ENCODE measurements around the gene ZNF609.

The ZNF609 gene, protein sequence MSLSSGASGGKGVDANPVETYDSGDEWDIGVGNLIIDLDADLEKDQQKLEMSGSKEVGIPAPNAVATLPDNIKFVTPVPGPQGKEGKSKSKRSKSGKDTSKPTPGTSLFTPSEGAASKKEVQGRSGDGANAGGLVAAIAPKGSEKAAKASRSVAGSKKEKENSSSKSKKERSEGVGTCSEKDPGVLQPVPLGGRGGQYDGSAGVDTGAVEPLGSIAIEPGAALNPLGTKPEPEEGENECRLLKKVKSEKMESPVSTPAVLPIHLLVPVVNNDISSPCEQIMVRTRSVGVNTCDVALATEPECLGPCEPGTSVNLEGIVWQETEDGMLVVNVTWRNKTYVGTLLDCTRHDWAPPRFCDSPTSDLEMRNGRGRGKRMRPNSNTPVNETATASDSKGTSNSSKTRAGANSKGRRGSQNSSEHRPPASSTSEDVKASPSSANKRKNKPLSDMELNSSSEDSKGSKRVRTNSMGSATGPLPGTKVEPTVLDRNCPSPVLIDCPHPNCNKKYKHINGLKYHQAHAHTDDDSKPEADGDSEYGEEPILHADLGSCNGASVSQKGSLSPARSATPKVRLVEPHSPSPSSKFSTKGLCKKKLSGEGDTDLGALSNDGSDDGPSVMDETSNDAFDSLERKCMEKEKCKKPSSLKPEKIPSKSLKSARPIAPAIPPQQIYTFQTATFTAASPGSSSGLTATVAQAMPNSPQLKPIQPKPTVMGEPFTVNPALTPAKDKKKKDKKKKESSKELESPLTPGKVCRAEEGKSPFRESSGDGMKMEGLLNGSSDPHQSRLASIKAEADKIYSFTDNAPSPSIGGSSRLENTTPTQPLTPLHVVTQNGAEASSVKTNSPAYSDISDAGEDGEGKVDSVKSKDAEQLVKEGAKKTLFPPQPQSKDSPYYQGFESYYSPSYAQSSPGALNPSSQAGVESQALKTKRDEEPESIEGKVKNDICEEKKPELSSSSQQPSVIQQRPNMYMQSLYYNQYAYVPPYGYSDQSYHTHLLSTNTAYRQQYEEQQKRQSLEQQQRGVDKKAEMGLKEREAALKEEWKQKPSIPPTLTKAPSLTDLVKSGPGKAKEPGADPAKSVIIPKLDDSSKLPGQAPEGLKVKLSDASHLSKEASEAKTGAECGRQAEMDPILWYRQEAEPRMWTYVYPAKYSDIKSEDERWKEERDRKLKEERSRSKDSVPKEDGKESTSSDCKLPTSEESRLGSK (N-terminal part only)

DNA sequence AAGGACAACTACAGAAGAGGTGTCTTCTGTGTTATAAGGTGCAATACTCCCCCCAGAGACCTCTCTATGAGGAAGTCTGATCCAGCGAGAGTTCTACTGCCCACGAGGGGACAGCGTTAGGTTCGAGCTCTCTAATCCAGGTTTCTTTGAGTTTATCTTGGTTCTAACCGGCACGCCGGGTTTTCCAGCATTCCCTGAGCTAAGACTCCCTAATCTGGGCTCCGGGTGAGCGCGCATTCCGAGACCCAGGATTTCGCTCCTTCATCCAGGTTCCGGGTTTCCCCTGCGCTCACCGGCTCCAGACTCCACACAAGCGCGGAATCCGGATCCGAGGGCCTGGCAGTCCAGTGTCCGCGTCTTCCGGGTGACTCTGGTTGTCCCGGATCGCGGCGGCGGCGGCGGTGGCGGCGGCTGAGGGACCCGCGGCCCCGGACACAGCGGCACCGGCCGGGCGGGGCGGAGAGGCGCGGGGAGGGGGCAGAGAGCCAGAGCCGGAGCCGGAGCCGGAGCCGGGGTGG is at the start of gene ZNF609:
Gene ZNF609, plus strand, starts transcription at position 373 of the 518 bp plus-strand sequence. CDS start 38,842 bp downstream, outside the sequence.
- peak; percentile 100 for DNase-seq

DNA sequence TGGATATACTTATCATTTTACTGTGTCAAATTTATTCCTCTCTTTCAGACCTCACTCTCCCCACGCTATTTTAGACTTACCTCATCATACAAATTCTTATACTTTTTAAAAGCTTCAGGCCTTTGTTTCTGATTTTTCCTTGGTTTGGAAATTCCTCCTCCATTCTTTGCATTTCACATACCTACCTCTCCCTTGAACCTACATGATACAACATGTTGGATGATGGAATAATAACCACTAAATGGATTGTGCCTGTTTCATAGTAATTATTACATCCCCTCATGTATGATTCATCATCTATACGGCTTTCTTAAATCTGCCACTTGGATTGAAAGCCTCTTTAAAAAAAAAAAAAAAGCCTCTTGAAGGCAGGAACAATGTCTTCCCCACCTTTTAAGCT is 48.2 kb upstream of the ZNF609 start:
- DNase-seq: no peak

DNA sequence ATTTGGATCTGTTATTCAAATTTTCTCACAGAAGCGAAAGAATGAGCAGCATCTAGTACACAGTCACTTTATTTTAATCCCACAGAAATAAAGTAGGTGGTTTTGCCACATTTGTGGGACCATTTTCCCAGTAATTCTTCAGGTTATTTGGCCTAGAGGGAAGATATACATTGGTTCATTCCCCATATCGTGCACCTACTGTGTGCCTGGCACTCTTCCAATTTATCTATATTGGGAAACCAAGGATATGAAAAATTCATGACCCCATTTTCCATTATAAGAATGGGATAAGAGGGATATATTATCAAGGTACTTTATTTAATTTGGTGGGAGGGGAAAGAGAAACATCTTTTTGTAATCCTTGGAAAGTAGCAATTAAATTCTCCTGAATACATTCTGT is 37.7 kb upstream of the ZNF609 start:
- no peak for DNase-seq

DNA sequence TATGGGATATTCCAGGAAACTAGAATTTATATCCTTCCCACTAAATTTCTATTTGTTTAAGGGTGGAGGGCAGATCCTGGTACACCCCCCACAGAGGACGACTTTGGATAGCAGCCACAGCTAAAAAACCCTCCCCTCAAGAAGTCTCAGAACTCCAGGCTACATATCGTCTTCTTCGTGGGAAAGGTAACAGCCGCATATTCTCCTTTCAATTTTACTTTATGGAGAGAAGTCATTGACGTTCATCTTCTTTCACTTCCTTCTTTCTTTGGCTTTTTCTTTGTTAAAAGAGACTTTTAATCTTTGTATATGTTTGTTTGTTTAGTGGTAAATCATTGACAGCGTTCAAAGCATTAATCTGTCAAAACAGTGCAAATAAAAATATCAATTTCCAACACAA is 36.4 kb upstream of the ZNF609 start:
- DNase-seq: no peak

DNA sequence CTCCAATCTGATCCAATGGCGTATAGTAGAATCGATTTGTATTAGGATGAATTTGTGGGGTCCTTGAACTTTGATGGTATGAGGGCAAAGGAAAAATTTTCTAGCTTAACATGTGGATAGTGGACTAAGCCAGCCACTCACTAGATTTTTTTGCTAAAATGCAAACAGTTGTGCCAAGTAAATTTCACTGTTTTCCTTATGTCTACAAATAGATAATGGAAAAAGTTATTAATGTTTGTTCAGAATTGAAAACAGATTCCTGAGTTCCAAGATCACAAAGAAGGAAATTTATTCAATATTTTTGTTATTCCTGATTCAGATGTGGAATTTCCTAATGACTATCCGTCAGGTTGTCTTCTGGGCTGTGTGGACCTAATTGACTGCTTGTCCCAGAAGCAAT is 35.2 kb upstream of the ZNF609 start:
- DNase-seq: no peak

DNA sequence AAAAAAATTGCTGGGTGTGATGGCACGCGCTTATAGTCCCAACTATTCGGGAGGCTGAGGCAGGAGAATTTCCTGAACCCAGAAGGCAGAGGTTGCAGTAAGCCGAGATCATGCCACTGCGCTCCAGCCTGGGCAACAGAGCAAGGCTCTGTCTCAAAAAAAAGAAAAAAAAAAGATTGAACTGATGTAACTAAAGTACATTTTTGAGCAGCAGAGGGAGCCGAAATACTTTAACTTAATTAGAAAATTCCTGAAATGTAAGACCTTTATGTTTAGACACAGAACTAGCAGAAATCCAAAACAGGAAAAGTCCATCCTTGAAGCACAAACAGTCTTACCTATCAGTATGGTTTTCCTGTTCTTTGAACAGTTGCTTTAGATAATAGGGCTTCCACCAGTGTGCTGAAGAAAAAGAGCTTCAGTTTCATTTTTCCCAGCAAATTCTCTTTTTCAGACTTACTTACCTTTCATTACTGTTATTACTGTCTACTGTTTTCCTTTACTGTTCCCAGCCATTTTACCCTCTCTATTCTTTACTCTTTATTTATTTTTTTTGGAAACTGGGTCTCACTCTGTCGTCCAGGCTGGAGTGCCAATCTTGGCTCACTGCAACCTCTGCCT is 33.4 kb upstream of the ZNF609 start:
- peak; percentile 11 for DNase-seq

DNA sequence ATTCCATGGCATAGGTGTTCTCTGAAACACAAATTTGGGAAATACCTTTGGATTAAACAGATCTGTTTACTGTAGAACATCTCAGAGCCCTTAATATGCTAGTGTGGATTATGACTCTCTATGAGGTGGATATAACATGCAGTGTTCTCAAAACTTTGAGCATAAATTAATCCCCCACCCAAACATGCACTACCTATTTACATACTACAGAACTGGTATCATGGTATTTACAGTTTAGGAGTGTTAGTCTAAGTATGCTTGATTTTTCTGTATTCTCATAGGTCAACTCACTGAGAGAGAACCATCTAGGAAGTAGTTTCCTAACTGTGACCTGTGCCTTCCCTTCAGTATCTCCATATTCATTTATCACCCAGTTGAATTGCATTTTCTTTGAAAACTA is 30.9 kb upstream of the ZNF609 start:
- no peak for DNase-seq

DNA sequence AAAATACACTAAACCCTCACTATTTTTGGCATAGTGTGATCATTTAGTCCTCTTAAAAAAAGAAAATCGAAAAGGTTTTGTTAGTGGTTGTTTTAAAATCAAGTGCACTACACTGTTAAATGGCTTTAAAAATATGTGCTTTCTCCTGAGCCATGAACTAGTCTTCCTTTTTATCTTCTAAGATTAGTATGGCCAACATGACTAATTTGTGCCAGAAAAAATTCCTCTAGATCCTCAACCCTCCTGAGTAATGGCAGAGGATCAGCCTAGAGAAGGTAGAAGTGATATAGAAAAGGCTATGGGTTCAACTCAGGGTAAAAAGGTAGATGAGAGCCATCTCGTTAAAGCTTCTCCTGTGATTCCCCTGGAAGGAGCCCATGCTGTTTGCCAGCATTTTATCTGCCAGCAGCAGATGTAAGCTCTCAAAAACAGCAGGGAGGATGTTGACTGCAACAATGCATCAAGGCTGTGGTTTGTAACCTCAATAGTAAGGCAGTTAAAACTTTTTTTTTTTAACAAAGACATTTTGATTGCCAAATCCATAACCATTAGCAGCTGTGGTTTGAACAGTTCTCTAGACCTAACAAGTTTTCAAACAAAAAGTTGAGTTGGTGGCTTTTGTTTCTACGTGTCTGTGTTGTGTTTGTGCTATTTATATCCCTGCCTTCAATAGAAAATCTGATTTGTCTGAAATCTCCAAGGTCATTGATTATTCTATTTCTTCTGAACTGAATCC is 30.2 kb upstream of the ZNF609 start:
- peak; percentile 4 for DNase-seq

DNA sequence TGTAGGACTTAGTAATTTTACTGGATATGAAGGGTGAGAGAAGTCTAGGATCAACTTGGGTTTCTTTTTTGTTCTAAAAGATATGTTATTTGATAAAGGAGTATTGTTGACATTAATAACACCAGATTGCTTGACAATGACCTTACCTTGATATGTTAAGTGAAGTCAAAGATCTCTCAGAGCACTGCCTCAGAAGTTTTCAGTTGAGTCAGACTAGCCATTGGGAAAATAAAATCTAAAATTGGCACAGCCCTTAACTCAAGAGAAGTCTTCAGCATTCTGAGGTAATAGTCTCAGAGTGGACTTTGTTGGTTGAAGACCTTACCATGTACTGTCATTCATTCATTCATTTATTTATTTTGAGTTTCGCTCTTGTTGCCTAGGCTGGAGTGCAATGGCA is 22.4 kb upstream of the ZNF609 start:
- DNase-seq: no peak

DNA sequence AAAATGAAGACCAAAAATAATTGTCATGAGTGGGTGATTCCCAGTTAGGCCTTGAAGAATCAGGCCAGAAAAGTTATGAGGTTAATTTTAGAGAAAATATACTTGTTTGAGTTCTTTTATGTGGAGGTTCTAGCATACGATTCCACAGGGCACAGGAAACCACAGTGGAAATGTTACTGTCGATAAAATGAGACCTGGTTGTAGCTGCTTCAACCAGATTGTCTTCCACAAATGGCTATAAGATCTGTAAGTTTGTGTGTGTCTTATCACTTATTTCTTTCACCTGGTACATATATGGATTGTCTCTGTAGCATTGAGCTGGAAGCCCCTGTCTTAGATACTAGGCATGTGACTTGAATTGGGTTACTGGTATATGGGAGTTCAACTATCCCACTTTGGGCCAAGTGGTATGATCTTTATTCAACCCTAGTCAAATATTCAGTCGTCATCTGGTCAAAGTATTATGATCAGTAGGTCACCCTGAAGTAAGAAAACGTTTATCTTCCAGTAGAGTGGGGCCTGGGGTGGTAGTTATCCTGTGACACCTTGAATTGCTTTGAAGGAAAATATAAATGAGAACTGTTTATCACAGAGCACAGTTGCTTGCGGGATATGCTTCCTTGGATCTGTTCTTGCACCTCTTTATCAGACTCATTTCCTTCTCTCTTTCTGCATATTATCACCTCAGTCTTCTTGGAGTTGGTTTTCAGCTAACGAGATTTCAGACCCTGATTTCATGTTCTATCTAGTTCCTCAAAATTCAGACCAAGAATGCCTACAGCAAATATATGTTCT is 21.5 kb upstream of the ZNF609 start:
- no peak for DNase-seq

DNA sequence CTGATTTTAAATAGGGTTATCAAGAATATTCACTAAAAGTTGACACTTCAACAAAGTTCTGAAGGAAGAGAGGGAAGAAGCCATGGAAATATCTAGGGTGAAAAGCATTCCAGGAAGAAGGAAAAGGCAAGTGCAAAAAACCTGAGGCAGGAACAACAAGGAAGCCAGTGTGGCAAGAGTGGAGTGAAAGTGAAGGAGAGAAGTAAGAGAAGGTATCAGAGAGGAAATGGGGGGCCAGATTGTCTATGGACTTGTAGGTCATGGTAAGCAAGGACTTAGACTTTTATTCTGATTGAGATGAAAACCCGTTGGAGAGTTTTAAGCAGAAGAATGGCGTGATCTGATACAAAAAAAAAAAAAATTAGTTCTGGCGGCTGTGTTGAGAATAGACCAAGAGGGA is 18.5 kb upstream of the ZNF609 start:
- no peak for DNase-seq

DNA sequence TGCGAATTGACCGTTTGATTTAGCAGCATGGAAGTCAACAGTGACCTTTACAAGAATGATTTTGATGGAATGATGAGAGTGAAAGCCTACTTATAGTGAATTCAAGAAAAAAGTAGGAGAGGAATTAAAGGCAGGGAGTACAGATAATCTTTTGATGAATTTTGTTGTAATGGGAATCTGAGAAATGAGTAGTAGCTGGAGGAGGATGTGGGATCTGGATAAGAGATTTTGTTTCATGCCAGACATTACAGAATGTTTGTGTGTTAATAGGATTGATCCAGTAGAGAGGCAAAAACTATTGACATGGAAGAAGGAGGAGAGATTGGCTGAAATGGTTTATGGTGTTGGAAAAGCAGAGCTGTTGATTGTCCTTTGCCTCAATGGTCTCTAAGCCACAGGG is 17.4 kb upstream of the ZNF609 start:
- DNase-seq: no peak

DNA sequence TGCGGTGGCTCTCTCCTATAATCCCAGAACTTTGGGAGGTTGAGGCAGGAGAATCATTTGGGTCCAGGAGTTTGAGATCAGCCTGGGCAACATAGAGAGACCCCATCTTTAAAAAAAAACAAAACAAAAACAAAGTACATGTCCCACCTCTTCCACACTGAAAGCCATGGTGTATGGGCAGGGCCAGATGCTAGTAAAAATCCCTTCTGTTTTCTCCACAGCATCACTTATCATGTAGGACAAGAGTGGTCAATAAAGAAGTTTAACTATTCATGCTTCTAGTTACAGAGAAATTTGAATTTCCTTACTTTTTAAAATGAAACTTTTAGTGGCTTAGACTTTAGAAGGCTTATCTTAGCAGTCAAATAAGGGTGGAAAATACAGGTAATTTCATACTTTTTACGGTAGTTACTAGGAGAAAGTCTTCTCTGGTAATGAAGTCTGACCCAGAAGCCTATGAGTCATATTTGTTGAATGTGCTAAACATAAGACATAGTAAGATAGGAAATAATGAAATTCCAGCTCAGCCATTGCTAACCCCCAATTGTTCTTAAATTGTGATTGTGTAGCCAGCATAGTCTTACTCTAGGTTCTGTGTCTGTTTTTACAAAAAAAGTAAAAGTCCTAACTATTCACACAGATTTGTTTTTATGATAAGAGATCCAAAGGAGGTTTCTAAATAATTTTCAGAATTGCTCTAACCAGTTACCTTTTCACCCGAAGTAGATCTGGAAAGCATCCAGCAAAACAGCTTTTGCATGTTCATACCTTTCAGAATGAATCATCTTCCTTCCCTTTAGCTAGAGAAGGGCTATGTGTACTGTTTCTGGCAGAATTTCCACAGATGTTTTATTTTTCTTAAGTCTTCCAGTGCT is 16.4 kb upstream of the ZNF609 start:
- DNase-seq: no peak

DNA sequence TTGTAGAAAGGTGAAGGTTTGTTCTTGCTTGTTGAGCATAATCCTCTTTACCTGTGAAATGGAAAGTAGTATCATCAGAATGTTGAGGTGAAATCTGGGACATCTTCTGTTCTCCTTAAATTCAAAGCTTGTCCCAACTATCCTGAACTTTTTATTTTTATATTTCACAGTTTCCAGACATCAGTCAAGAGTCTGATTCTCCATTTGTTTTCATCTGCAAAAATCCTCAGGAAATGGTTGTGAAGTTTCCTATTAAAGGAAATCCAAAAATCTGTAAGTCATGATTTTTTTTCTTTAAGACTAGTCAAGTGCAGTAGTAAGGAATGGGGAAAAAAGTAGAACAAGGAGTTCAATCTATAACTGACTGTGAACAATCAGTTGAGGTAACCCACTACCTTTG is 15.5 kb upstream of the ZNF609 start:
- DNase-seq: no peak

DNA sequence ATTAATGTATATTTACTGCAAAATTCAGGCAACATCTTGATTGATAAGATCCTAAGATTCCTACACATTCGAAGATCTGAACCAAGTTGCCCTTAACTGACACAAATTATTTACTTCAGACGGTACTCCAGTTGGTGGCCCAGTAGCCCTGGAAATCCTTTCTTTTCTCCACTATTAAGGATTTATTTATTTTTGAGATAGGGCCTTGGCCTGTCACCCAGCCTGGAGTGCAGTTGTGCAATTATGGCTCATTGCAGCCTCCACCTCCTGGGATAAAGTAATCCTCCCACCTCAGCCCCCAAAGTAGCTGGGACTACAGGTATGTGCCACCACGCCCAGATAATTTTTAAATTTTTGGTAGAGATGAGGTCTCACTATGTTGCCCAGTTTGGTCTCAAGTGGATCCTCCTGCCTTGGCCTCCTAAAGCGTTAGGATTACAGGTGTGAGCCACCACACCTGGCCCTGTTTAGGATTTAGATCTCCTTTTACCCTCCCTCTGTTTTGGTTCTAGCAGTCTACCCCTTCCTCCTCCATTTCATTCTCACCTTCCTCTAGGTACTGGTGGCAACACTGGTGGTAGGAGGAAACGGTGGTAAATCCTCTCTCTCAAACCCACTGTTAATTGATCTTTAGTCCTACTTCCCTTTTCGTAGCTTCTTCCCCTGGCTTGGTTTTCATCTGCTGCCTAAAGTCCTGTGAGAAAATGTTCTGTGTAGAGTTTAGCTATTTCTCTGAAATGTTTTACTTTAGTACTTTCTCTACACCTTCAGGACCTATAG is 12.7 kb upstream of the ZNF609 start:
- no peak for DNase-seq

DNA sequence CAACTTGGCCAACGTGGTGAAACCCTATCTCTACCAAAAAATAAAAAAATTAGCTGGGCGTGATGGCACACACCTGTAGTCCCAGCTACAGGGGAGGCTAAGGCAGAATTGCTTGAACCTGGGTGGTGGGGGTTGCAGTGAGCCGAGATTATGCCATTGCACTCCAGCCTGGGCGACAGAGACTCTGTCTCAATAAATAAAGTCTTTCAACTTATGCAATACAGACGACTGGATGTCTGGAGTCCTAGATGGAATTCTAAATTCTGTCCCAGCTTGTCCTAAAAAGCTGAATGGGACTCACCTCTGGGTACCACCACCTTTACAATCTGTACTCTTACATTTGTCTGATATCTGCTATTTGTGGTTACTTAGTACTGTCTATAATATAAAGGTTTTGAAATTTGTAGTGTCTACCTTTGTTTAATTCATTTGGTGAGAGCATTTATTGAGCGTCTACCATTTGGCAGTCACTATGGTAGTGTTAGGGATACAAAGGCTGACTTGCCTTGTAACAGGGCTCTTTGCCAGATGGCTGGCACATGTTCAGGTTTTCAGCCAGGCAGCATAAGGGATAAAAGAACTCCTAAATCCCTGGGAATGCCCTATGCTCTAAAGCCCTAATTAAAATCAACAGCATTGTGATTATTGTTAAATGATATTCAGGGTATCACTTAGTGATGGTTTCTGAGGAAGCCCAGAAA is 7.2 kb upstream of the ZNF609 start:
- no peak for DNase-seq

DNA sequence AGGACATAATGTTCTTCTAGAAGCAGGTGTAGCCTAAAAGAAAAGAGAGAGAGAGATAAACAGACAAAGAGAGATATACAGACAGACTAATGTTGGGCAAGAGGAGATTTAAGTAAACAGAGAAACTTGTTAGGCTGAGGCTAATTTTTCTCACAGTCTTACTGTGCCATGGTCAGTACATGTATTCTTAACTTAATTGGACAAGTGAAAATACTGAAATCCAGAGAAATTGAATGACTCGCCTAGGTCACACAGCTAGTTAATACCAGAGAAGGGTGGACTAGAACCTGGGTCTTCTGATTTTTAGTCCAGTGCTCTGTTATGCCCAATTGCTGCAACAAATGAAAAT is 6.7 kb upstream of the ZNF609 start:
- DNase-seq: no peak

DNA sequence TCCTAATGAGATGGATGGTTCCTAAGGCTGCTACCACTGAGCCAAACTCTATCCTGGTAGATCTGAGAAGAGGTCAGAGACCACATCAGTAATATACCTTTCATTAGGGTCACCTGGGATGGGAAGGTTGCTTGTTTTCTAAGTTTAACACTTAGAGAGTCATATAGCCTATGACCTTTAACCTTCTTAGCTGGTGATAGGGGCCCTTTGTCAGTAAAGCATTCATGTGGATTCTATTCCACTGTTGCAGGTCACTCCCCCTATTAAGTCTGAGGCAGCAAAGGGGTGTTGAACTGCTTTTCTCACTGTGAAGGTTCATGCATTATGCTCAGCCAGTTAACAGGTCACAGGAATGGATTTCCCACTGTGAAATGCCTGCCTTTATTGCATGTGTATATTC is 6.1 kb upstream of the ZNF609 start:
- DNase-seq: peak; percentile 24

DNA sequence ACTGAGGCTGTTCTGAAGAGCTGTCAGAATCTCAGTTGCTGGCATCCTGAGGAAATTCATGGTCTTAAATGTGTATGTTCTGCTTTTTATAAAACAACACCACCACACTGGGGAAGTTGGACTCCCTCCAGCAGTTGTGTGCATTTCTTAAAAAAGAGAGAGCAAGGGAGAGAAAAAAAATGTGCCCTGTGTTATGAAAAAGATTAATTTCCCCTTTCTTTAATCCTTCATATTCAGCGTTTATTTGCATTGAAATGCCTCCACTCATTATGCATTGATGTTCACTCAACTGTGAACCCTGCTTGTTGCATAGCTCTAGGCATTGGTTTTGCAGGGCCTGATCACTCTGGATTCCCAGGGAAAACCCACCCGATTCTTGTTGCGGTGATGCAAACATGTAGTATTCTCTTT is 4.4 kb upstream of the ZNF609 start:
- DNase-seq: peak; percentile 76

Data from retina (tissue), 1 donor.